HCT116 (cell line): Measurements from ENCODE around the gene GSAP. TPM values are rescaled to one million over a fixed set of nuclear protein-coding genes. Genes with fewer than 3 reads are reported as not detected.

ENCODE experiments used
- ATAC-seq: fragments of 200-7000 bp; cut with Tn5 transposase; 2 replicates; pipeline ENCODE4 v1.9.1; 2020; ENCODE audit warnings: mild to moderate bottlenecking, moderate library complexity
- BruUV-seq: library from RNA; stranded (reverse); fragments of 400-500 nt; replicated peaks from 2 replicates; lab custom pipeline; 2021; lab: Mats Ljungman, UMichigan
- CTCF ChIA-PET: fragments of 300-600 bp; sonication (Branson Sonifier 250); formaldehyde crosslinking; loops from one replicate; lab custom pipeline; 2021; ENCODE audit warnings: antibody characterized with exemption; lab: Charles Lee
- POLR2A ChIA-PET: fragments of 300-600, 350-600 bp; sonication (Branson Sonifier 250); formaldehyde crosslinking; loops from one replicate; lab custom pipeline; 2021; ENCODE audit warnings: antibody characterized with exemption; lab: Charles Lee
- RAD21 ChIA-PET, 2 experiments: fragments of 300-600 bp; sonication (Branson Sonifier 250); formaldehyde crosslinking; loops; one replicate each; lab custom pipeline; 2023; ENCODE audit warnings: low total read pairs in 2 of 2; ENCODE audit not compliant: uncharacterized antibody in 2 of 2, unreplicated experiment in 2 of 2, low non-redundant PET in 1 of 2; lab: Charles Lee
- DNase-seq: peaks from one replicate; pipeline ENCODE4 v3.0.0-alpha.2; 2010; ENCODE audit warnings: low read depth, low spot score
- H2AFZ ChIP-seq: fragments of 200-600 bp; shearing (Covaris generic), sonication (generic); 2 replicates; pipeline ENCODE4 v1.6.1; 2017; ENCODE audit warnings: low read depth, mixed run types, mixed read lengths, antibody characterized with exemption, low read length; ENCODE audit not compliant: poor library complexity, severe bottlenecking
- H3K27ac ChIP-seq: 2 replicates; pipeline ENCODE4 v1.5.1; 2012; ENCODE audit warnings: low read depth, low read length
- H3K27me3 ChIP-seq: fragments of 200-600 bp; sonication (generic); 2 replicates; pipeline ENCODE4 v1.6.1; 2016; ENCODE audit warnings: mixed run types, low read length, mixed read lengths; ENCODE audit not compliant: insufficient read depth
- H3K36me3 ChIP-seq, 2 experiments: fragments of 200-500 bp in 1 of 2; fragments of 200-600 bp in 1 of 2; sonication (Bioruptor generic) in 1 of 2; sonication (generic) in 1 of 2; 2 replicates each; pipeline versions ENCODE4 v1.5.1 to v1.6.1; 2014 to 2016; ENCODE audit warnings: low read length in 2 of 2, inconsistent platforms in 1 of 2, mixed read lengths in 1 of 2, mixed run types in 1 of 2; ENCODE audit not compliant: insufficient read depth in 2 of 2, control insufficient read depth in 1 of 2
- H3K4me1 ChIP-seq, 2 experiments: fragments of 200-600 bp in 1 of 2; sonication (generic) in 1 of 2; 2 replicates each; pipeline versions ENCODE4 v1.5.1 to v1.6.1; 2012 to 2017; ENCODE audit warnings: low read length in 2 of 2, inconsistent platforms in 1 of 2, mild to moderate bottlenecking in 1 of 2, mixed read lengths in 1 of 2, mixed run types in 1 of 2, moderate library complexity in 1 of 2; ENCODE audit not compliant: insufficient read depth in 2 of 2, control insufficient read depth in 1 of 2
- H3K4me2 ChIP-seq: fragments of 200-600 bp; sonication (generic); 2 replicates; pipeline ENCODE4 v1.6.1; 2017; ENCODE audit warnings: mixed run types, low read length, mixed read lengths
- H3K4me3 ChIP-seq, 2 experiments: fragments of 200-600 bp in 1 of 2; sonication (generic) in 1 of 2; replicated peaks in 1 of 2; 2 replicates each; pipeline ENCODE4 v1.5.1; 2011 to 2016; ENCODE audit warnings: low read length in 2 of 2, control low read depth in 1 of 2, low read depth in 1 of 2, mild to moderate bottlenecking in 1 of 2, mixed read lengths in 1 of 2, mixed run types in 1 of 2
- H3K79me2 ChIP-seq: fragments of 200-600 bp; sonication (generic); 2 replicates; pipeline ENCODE4 v1.6.1; 2017; ENCODE audit warnings: mild to moderate bottlenecking, mixed run types, low read length, moderate library complexity, mixed read lengths; ENCODE audit not compliant: insufficient read depth
- H3K9ac ChIP-seq: fragments of 200-600 bp; sonication (generic); 2 replicates; pipeline ENCODE4 v1.6.1; 2016; ENCODE audit warnings: low read length, mixed read lengths
- H3K9me2 ChIP-seq: fragments of 200-600 bp; sonication (generic), shearing (Covaris generic); 2 replicates; pipeline ENCODE4 v1.6.1; 2017; ENCODE audit warnings: mixed run types, mild to moderate bottlenecking, moderate library complexity; ENCODE audit not compliant: insufficient read depth
- H3K9me3 ChIP-seq, 2 experiments: fragments of 200-500 bp in 1 of 2; fragments of 200-600 bp in 1 of 2; sonication (Bioruptor generic) in 1 of 2; sonication (generic) in 1 of 2; 2 replicates each; pipeline ENCODE4 v1.6.1; 2014 to 2017; ENCODE audit warnings: low read length in 2 of 2, mixed read lengths in 2 of 2, inconsistent platforms in 1 of 2, low read depth in 1 of 2, mild to moderate bottlenecking in 1 of 2, mixed run types in 1 of 2, moderate library complexity in 1 of 2; ENCODE audit not compliant: control insufficient read depth in 1 of 2, insufficient read depth in 1 of 2
- H4K20me1 ChIP-seq: fragments of 200-600 bp; sonication (generic), shearing (Covaris generic); 2 replicates; pipeline ENCODE4 v1.6.1; 2017; ENCODE audit warnings: mixed run types, mild to moderate bottlenecking, moderate library complexity; ENCODE audit not compliant: insufficient read depth
- ELF1 ChIP-seq: IDR thresholded peaks from 2 replicates; pipeline ENCODE4 v1.6.1; 2012; ENCODE audit warnings: low read depth, borderline replicate concordance
- EZH2 ChIP-seq: fragments of 200-600 bp; sonication (generic); IDR thresholded peaks from 2 replicates; pipeline ENCODE4 v1.6.1; 2017; ENCODE audit warnings: antibody characterized with exemption, mixed run types
- FOSL1 ChIP-seq: IDR thresholded peaks from 2 replicates; pipeline ENCODE4 v1.6.1; 2012; ENCODE audit warnings: low read depth
- POLR2AphosphoS5 ChIP-seq: IDR thresholded peaks from 2 replicates; pipeline ENCODE4 v1.6.1; 2011; ENCODE audit warnings: mild to moderate bottlenecking, low read depth, low read length, moderate library complexity
- RAD21 ChIP-seq: IDR thresholded peaks from 2 replicates; pipeline ENCODE4 v1.6.1; 2012; ENCODE audit warnings: low read depth, mild to moderate bottlenecking
- SP1 ChIP-seq: IDR thresholded peaks from 2 replicates; pipeline ENCODE4 v1.6.1; 2012; ENCODE audit warnings: low read depth
- ZFX ChIP-seq: fragments of 450-650 bp; IDR thresholded peaks from 2 replicates; pipeline ENCODE4 v1.6.1; 2017
- intact Hi-C: fragments of 100-400 bp; cut with micrococcal nuclease; formaldehyde crosslinking; loops from 2 replicates; pipeline ENCODE4 v1.10.0; 2022
- total RNA-seq: library from RNA; stranded (reverse); gene quantifications from one replicate; pipeline ENCODE4 v1.2.1, GENCODE V29; 2021; ENCODE audit not compliant: unreplicated experiment
- TF ChIP-seq, protein P1 (sequence below): IDR thresholded peaks from 2 replicates; pipeline ENCODE4 v1.6.1; 2012
- TF ChIP-seq, protein P2 (sequence below): IDR thresholded peaks from 2 replicates; pipeline ENCODE4 v1.6.1; 2012
- TF ChIP-seq, protein P3 (sequence below): IDR thresholded peaks from 2 replicates; pipeline ENCODE4 v1.6.1; 2011; ENCODE audit warnings: mild to moderate bottlenecking, low read length, moderate library complexity; ENCODE audit not compliant: insufficient replicate concordance; ENCODE audit errors: extremely low read depth

Gene GSAP
- total RNA-seq, 1 experiment from 2014 or later, result not detected

DNA sequence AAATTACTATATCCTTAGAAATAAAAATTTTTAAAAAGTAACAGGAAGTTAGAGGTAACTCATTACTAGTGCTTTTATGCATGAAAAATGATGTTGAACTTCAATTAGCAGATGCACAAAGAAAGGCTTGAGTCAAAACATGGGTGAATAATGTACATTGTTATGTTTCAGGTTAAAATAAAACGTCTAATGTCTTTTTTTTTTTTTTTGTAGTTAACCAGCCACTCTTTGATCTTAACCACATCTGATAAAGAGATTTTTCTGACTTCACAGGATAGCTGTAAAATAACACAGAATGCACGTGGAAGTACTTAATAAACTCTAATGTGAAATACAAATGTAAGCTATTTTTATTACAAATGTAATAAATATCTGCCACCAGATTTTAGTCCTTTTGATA lies 61.7 kb downstream of the GSAP start:
- CTCF ChIA-PET, result no interaction called here
- intact Hi-C loops, result no loop called here

DNA sequence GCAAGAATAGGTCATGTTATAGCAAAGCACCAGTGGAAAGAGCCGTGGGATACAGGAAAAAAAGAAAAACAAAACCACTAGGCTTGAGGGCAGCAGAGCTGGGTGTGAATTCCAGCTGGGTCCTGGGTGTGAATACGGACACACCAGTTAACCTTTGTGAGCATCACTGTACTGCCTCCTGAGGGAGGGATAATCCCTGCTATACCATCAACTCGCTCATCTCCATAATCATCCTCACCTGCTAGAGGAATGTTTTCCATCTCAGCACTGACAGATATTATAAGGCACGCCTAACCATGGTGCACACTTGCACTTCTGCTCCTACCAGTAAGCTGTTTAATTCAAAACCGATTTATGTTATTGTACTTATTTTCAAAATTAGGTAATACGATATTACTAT lies 62.2 kb downstream of the GSAP start:
- Histone ChIP-seq H3K36me3 (no peaks in the 10 kb centered on the region), H3K4me1 (no peaks in the 10 kb centered on the region), H3K4me2 (no peak overlapping the region), H3K9ac (no peak overlapping the region), H3K27me3 (no peaks in the 10 kb centered on the region), H2AFZ (no peak overlapping the region), H3K9me3 (no peaks in the 10 kb centered on the region), H3K9me2 (no peaks in the 10 kb centered on the region), H3K79me2 (no peaks in the 10 kb centered on the region), H3K27ac (no peak overlapping the region), H3K4me3 (no peak overlapping the region), H4K20me1 (no peaks in the 10 kb centered on the region)
- no peak for DNase-seq
- BruUV-seq, result no TSS peak
- ATAC-seq, result no peak
- intact Hi-C loops, result no loop called here
- TF ChIP-seq EZH2 (no peak), FOSL1 (no peak), ZFX (no peak), ELF1 (no peak), SP1 (no peak)
- TF ChIP-seq, protein P1, sequence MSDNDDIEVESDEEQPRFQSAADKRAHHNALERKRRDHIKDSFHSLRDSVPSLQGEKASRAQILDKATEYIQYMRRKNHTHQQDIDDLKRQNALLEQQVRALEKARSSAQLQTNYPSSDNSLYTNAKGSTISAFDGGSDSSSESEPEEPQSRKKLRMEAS, result no peak
- ChIA-PET CTCF (no interaction called here), POLR2A (no interaction called here), RAD21 (no interaction called here)

More for the DNA sequence above, 61.7 kb downstream of the GSAP start:
- Histone ChIP-seq H2AFZ (no peak overlapping the region), H3K4me2 (no peak overlapping the region), H3K9ac (no peak overlapping the region), H3K4me1 (no peaks in the 10 kb centered on the region), H3K4me3 (no peak overlapping the region), H3K36me3 (no peaks in the 10 kb centered on the region), H3K9me3 (no peaks in the 10 kb centered on the region), H4K20me1 (no peaks in the 10 kb centered on the region), H3K9me2 (no peaks in the 10 kb centered on the region), H3K27me3 (no peaks in the 10 kb centered on the region), H3K27ac (no peak overlapping the region), H3K79me2 (no peaks in the 10 kb centered on the region)
- ATAC-seq (no peak), DNase-seq (no peak)
- POLR2A ChIA-PET, result no interaction called here
- BruUV-seq, result no TSS peak
- no peak for TF ChIP-seq POLR2AphosphoS5
- TF ChIP-seq, protein P2, sequence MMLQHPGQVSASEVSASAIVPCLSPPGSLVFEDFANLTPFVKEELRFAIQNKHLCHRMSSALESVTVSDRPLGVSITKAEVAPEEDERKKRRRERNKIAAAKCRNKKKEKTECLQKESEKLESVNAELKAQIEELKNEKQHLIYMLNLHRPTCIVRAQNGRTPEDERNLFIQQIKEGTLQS, result no peak
- no peak for TF ChIP-seq SP1
- TF ChIP-seq ZFX, result no peak
- TF ChIP-seq RAD21, result no peak
- TF ChIP-seq, protein P3, sequence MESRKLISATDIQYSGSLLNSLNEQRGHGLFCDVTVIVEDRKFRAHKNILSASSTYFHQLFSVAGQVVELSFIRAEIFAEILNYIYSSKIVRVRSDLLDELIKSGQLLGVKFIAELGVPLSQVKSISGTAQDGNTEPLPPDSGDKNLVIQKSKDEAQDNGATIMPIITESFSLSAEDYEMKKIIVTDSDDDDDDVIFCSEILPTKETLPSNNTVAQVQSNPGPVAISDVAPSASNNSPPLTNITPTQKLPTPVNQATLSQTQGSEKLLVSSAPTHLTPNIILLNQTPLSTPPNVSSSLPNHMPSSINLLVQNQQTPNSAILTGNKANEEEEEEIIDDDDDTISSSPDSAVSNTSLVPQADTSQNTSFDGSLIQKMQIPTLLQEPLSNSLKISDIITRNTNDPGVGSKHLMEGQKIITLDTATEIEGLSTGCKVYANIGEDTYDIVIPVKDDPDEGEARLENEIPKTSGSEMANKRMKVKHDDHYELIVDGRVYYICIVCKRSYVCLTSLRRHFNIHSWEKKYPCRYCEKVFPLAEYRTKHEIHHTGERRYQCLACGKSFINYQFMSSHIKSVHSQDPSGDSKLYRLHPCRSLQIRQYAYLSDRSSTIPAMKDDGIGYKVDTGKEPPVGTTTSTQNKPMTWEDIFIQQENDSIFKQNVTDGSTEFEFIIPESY, result no peak
- RAD21 ChIA-PET, result no interaction called here
